Epithelial cell of proximal tubule (primary cell): Measurements from ENCODE around the gene UGT1A8. TPM values are rescaled to one million over a fixed set of nuclear protein-coding genes. Genes with fewer than 3 reads are reported as not detected.
"Not testable (repeated sequence)": the region's sequence is repeated elsewhere in the genome, so short reads cannot be mapped to it uniquely, and the experiment has no call there.

Source experiments
- DNase-seq: peaks from one replicate; pipeline ENCODE4 v3.0.0-alpha.2; 2011; ENCODE audit warnings: low read depth
- H3K4me3 ChIP-seq: 2 replicates; pipeline ENCODE4 v1.5.1; 2011; ENCODE audit warnings: low read depth, mild to moderate bottlenecking, low read length
- total RNA-seq: library from RNA; depleted of rRNA; stranded (reverse); fragments of >200 nt; gene quantifications from 2 replicates; pipeline ENCODE4 v1.2.3, GENCODE V29; 2015
- TF ChIP-seq, protein P1 (sequence below): conservative IDR thresholded peaks from 2 replicates; pipeline ENCODE4 v1.5.1; 2012; ENCODE audit warnings: low read depth, mild to moderate bottlenecking, low read length

The UGT1A8 gene
- total RNA-seq: not detected in 2 replicates

DNA sequence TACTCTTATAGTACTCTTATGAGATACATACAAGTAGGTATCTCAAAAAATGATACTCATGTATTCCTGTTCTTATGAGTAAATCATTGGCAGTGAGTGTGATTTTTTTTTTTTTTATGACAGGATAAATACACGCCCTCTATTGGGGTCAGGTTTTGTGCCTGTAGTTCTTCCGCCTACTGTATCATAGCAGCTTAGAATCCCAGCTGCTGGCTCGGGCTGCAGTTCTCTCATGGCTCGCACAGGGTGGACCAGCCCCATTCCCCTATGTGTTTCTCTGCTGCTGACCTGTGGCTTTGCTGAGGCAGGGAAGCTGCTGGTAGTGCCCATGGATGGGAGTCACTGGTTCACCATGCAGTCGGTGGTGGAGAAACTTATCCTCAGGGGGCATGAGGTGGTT, at the start of gene UGT1A8:
Gene UGT1A8, plus strand, starts transcription at position 158 of the 400 bp plus-strand sequence. Its CDS starts 75 bp downstream, at position 233.
- DNase-seq: not testable (repeated sequence)

DNA sequence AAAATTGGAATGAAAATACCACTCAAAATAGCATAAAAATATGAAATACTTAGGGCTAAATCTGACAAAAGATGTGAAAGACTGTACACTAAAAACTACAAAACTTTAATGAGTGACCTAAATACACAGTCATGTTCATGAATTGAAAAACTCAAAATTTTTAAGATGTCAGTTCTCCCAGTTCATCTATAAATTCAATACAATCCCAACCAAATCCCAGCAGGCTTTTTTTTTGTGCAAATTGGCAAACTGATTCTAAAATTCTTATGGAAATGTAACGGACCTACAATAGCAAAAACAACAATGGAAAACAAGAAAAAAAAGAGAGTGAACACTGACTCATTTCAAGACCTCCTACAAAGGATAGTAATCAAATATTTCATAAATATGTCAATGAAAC, 46.4 kb upstream of the UGT1A8 start:
- no peak overlapping the region for H3K4me3 ChIP-seq
- TF ChIP-seq, protein P1, sequence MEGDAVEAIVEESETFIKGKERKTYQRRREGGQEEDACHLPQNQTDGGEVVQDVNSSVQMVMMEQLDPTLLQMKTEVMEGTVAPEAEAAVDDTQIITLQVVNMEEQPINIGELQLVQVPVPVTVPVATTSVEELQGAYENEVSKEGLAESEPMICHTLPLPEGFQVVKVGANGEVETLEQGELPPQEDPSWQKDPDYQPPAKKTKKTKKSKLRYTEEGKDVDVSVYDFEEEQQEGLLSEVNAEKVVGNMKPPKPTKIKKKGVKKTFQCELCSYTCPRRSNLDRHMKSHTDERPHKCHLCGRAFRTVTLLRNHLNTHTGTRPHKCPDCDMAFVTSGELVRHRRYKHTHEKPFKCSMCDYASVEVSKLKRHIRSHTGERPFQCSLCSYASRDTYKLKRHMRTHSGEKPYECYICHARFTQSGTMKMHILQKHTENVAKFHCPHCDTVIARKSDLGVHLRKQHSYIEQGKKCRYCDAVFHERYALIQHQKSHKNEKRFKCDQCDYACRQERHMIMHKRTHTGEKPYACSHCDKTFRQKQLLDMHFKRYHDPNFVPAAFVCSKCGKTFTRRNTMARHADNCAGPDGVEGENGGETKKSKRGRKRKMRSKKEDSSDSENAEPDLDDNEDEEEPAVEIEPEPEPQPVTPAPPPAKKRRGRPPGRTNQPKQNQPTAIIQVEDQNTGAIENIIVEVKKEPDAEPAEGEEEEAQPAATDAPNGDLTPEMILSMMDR: no peak
- DNase-seq: no peak

More for the DNA sequence above, at the start of gene UGT1A8:
- not testable (repeated sequence) for H3K4me3 ChIP-seq

DNA sequence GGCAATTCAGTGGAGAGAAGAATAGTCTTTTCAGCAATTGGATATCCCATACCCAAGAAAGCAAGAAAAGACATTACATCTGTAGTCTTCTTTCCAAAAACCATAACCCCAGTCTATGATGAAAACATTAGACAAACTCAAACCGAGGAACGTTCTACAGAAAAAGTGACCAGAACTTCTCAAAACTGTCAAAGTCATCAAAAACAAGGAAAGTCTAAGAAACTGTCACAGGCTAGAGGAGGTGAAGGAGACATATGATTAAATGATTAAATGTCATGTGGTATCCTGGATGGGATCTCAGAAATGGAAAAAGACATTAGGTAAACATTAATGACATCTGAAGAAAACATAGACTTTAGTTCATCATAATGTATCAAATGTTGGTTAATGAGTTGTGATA, 46.0 kb upstream of the UGT1A8 start:
- no peak overlapping the region for H3K4me3 ChIP-seq
- no peak for DNase-seq
- TF ChIP-seq, protein P1: no peak

DNA sequence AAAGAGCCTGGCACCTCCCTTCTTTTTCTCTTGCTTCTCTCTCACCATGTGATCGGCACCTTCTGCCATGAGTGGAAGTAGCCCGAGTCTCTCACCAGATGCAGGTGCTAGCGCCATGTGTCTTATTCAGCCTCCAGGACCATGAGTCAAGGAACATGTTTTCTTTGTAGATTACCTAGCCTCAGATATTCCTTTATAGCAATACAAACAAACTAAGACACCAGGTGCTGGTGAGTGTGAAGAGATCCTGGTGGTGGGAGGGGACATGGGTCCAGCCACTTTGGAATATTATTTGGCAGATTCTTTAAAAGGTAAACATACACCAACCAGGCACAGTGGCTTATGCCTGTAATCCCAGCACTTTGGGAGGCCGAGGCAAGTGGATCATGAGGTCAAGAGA, 45.0 kb upstream of the UGT1A8 start:
- TF ChIP-seq, protein P1: no peak
- H3K4me3 ChIP-seq: no peak overlapping the region
- no peak for DNase-seq

DNA sequence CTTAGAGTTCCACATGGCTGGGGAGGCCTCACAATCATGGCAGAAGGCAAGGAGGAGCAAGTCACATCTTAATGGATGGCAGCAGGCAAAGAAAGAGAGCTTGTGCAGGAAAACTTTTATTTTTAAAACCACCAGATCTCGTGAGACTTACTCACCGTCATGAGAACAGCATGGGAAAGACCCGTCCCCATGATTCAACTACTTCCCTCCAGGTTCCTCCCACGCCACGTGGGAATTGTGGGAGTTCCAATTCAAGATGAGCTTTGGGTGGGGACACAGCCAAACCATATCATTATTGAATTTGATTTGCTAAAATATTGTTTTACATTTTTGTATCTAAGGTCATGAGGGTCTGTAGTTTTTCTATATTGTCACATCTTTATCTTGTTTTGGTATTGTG, 40.1 kb upstream of the UGT1A8 start:
- not testable (repeated sequence) for H3K4me3 ChIP-seq, DNase-seq

DNA sequence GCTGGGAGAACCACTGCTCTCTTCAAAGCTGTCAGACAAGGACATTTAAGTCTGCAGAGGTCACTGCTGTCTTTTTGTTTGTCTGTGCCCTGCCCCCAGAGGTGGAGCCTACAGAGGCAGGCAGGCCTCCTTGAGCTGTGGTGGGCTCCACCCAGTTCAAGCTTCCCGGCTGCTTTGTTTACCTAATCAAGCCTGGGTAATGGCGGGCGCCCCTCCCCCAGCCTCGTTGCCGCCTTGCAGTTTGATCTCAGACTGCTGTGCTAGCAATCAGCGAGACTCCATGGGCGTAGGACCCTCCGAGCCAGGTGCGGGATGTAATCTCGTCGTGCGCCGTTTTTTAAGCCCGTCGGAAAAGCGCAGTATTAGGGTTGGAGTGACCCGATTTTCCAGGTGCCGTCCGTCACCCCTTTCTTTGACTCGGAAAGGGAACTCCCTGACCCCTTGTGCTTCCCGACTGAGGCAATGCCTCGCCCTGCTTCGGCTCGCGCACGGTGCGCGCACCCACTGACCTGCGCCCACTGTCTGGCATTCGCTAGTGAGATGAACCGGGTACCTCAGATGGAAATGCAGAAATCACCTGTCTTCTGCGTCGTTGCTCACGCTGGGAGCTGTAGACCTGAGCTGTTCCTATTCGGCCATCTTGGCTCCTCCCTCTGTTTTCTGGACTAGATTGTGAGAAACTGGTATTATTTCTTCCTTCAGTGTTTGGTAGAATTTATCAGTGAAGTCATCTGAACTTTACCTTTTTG, 34.0 kb upstream of the UGT1A8 start:
- H3K4me3 ChIP-seq, DNase-seq: not testable (repeated sequence)

DNA sequence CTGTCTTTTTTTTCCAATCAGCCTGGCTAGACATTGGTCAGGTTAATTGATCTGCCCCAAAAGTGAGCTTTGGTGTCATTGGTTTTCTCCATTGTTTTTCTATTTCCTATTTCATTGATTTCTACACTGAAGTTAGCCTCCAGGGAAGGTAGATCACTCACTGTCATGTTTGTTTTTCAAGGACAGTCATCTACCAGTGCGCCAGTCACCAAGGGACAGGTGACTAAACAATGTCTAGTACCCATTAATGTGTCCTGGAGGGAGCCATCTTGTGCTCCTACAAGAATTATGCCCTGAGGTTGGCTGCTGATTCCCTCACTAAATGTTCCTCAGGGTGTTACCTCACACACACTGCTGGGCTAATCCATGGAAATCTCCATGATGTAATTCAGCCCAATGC, 33.2 kb upstream of the UGT1A8 start:
- no peak for DNase-seq
- TF ChIP-seq, protein P1: no peak

DNA sequence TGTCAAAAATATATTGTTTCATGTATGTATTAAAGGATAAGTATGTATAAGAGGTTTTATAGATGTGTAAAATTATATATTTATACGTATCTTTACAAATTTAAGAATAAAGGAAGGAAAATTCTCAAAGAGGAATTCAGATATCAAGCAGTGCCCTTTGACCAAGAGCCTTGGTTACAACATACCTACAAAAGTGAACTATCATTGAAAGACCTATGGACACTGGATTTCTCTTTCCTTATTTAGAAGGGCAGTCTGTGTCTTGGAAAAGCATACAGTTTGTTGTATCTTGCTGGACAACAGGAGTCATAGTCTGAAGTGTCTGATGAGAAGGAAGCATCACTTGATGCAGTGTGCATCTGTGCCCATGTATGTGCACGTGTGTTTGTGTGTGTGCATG, 29.0 kb upstream of the UGT1A8 start:
- no peak for DNase-seq
- no peak overlapping the region for H3K4me3 ChIP-seq
- TF ChIP-seq, protein P1: no peak

More for the DNA sequence above, 33.2 kb upstream of the UGT1A8 start:
- no peak overlapping the region for H3K4me3 ChIP-seq

DNA sequence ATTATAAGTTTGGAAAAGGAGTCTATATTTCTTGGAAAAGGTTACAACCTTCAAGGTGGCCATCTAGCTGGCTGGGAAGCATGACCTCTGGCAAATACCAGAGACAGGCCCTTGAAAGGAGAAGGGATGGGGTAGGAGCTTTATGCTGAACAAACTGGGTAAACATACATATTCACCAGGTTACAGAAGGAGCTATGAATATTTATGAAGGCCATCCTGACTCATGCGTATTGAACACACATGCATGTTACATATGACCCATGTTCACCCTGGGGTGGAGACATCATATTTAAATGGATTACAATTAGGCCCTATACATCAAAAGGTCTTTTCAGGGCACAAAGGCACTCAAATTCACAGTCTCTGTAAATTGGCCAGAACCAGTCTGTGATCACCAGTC, 24.7 kb upstream of the UGT1A8 start:
- DNase-seq, H3K4me3 ChIP-seq: not testable (repeated sequence)
